T-helper 1 cell treated with Interleukin-12 subunit alpha and Interleukin-12 subunit beta and Interleukin-4 antibody, amounts not matched to agents 30 μg/mL and 1 μg/mL, for 36 hours (primary cell): ENCODE results near the gene SAMD15.

Experiments
- H3K27ac Mint-ChIP-seq: one replicate; pipeline ENCODE4 v1.8.0; 2021; ENCODE audit warnings: mild to moderate bottlenecking, mixed read lengths
- H3K27me3 Mint-ChIP-seq: one replicate; pipeline ENCODE4 v1.8.0; 2021; ENCODE audit warnings: low read depth, mixed read lengths
- H3K36me3 Mint-ChIP-seq: one replicate; pipeline ENCODE4 v1.8.0; 2021; ENCODE audit warnings: low read depth, mixed read lengths
- H3K4me1 Mint-ChIP-seq: one replicate; pipeline ENCODE4 v1.8.0; 2021; ENCODE audit warnings: low read depth, mixed read lengths
- H3K4me3 Mint-ChIP-seq: one replicate; pipeline ENCODE4 v1.8.0; 2021; ENCODE audit warnings: mild to moderate bottlenecking, moderate library complexity, mixed read lengths
- H3K9me3 Mint-ChIP-seq: one replicate; pipeline ENCODE4 v1.8.0; 2021; ENCODE audit warnings: mixed read lengths

SAMD15 gene

DNA sequence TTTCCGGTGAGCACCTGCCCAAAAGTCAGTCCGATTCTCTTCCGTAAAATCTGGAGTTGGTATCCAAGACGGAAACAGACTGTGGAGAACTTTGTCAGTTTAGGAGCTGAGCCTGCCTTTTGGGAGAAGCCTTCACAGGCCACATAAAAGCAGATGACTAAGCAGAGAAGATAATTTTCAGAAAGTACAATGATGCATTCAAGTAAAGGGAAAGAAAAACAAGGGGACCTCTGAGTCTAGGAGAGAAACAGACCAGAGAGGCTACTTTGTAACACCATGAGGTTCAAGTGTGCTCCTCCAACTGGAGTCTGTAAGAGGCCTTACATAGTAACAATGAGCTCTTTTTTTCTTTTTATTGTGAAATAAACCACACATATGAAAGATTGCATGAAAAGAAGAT is 21.4 kb upstream of the SAMD15 start:
- peaks cover 6% of the 10 kb centered on the region for H3K36me3 Mint-ChIP-seq
- no peak overlapping the region for H3K27ac Mint-ChIP-seq
- H3K9me3 Mint-ChIP-seq: no peaks in the 10 kb centered on the region
- H3K4me3 Mint-ChIP-seq: no peak overlapping the region
- H3K4me1 Mint-ChIP-seq: peaks cover 10% of the 10 kb centered on the region
- no peaks in the 10 kb centered on the region for H3K27me3 Mint-ChIP-seq

DNA sequence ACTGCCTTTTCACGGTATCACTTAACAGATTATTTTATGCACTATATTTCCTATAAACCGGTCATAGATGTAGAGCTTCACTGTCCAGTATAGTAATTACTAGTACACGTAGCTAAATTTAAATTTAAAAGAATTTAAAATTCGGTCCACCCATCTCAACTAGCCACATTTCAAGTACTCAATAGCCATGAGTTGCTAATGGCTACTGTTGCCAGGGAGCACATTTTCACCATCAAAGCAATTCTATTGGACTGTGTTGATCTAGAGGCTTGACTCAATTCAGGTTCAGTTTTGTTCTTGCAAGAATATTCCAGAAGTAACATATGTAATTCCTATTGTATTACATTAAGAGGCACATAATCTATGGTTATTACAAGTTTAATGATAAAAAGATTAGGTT is 20.3 kb upstream of the SAMD15 start:
- H3K36me3 Mint-ChIP-seq: peaks cover 8% of the 10 kb centered on the region
- H3K9me3 Mint-ChIP-seq: no peaks in the 10 kb centered on the region
- no peak overlapping the region for H3K27ac Mint-ChIP-seq
- H3K4me3 Mint-ChIP-seq: no peak overlapping the region
- no peaks in the 10 kb centered on the region for H3K27me3 Mint-ChIP-seq
- H3K4me1 Mint-ChIP-seq: peaks cover 10% of the 10 kb centered on the region

DNA sequence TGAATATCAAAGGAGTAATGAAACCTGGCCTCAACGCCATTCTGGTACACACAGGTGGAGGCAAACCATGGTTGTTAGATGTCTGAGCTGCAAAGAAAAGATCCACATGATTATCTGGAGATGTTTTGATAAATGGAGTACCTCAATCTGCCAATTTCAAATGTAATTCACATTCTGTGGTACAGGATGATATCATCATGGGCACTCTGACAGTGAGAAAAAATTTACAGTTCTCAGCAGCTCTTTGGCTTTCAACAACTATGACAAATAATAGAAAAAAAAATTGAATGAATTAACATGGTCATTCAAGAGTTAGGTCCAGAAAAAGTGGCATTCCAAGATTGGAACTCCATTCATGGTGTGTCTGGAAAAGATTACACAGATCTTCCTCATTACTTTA is 17.6 kb upstream of the SAMD15 start:
- no peak overlapping the region for H3K4me3 Mint-ChIP-seq
- no peak overlapping the region for H3K27ac Mint-ChIP-seq
- peaks cover 13% of the 10 kb centered on the region for H3K4me1 Mint-ChIP-seq
- no peaks in the 10 kb centered on the region for H3K27me3 Mint-ChIP-seq
- peaks cover 8% of the 10 kb centered on the region for H3K36me3 Mint-ChIP-seq
- H3K9me3 Mint-ChIP-seq: no peaks in the 10 kb centered on the region

DNA sequence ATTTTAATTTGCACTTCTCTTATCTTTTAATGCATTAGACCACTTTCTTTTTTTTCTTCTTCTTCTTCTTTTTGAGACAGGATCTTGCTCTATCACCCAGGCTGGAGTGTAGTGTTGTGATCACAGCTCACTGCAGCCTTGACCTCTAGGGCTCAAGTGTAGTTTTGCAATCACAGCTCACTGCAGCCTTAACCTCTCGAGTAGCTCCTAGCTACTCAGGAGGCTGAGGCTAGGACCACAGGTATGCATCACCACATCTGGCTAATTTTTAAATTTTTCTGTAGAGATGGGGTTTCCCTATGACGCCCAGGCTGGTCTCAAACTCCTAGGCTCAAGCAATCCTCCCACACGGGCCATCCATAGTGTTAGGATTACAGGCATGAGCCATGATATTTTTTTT is 13.0 kb upstream of the SAMD15 start:
- peaks cover 15% of the 10 kb centered on the region for H3K4me1 Mint-ChIP-seq
- H3K36me3 Mint-ChIP-seq: peaks cover 5% of the 10 kb centered on the region
- no peak overlapping the region for H3K4me3 Mint-ChIP-seq
- no peaks in the 10 kb centered on the region for H3K27me3 Mint-ChIP-seq
- no peaks in the 10 kb centered on the region for H3K9me3 Mint-ChIP-seq
- no peak overlapping the region for H3K27ac Mint-ChIP-seq

DNA sequence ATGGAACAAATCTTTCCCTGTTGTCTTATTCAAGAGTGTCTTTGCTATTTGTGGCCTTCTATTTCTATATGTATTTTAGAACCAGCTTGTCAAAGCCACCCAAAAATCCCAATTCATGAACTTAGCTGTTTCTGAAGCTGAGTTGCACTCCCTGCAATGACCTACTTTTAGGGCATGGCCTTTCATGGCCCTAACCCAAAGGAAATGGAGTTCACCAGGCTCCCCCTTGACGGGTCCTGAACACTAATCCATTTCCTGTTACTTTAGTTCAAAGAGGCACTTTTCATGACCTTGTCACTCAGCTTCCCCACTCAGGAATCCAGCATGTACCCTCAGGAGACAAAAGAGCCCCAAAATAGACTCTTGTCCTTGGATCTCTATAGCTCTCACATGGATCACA is 7.9 kb upstream of the SAMD15 start:
- H3K4me3 Mint-ChIP-seq: no peak overlapping the region
- H3K4me1 Mint-ChIP-seq: peaks cover 29% of the 10 kb centered on the region

DNA sequence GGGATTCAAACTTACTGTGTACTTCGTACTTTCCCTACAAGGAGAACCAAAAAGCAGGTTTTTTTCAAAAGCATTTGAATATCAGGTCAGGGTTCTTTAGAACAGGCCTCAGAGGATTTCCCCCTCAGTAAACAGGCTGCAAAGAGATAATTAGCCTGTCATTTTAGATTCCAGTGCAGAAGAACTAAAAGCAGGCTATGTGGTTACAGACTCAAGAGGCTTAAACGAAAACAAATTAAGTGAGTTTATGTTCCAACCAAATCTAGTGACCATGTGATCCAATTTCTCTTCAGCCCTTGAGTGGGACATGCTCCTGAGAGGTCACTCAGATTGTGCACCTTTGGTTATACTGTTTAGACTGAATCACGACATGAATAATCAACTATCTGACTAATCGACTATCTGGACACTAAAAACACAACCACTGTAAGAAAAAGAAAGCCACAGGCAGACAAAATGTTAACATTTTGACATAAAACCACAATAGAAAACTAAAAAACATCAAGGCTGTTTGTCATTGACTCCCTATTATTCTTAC is 4.8 kb upstream of the SAMD15 start:
- no peaks in the 10 kb centered on the region for H3K27me3 Mint-ChIP-seq
- H3K4me3 Mint-ChIP-seq: peak overlapping the region; percentile 29
- no peaks in the 10 kb centered on the region for H3K9me3 Mint-ChIP-seq
- peaks cover 47% of the 10 kb centered on the region for H3K4me1 Mint-ChIP-seq
- peaks cover 24% of the 10 kb centered on the region for H3K36me3 Mint-ChIP-seq
- peak overlapping the region; percentile 23 for H3K27ac Mint-ChIP-seq

More for the DNA sequence above, 7.9 kb upstream of the SAMD15 start:
- H3K9me3 Mint-ChIP-seq: no peaks in the 10 kb centered on the region
- H3K36me3 Mint-ChIP-seq: peaks cover 11% of the 10 kb centered on the region
- H3K27me3 Mint-ChIP-seq: no peaks in the 10 kb centered on the region
- no peak overlapping the region for H3K27ac Mint-ChIP-seq

DNA sequence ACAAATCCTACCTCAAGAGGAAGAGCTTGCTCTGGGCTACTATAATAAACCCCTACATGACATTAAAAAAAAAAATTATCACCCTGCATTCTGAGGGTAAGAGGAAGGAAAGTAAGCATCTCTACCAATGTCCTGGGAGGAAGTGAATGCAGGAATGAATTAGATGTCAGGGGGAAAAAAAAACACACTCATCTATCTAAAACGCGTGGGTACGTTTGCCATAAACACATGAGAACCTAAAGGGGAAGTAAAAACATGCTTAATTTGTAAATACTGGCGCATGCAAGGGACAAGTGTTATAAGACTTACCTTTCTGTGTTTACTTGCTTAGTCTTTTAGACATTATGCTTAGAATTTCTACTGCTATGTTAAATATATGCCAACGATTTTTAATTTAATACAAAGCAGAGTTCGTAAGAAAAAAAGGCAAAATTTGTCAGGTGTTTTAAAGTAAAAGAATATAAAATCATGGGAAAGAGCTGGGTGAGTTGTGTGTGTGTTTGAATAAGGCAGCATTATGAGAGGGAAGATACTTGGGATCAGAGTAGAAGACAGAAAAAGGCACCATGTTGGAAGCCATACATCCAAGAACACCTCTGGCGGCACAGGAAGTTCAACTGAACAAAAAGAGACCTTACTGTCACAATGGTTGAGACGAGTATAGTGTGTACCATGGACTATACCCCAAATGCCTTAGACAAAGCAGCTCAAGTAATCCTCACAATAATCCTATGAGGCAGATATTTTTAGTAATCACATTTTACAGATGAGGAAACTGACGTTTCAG is 1.8 kb upstream of the SAMD15 start:
- no peaks in the 10 kb centered on the region for H3K9me3 Mint-ChIP-seq
- H3K4me3 Mint-ChIP-seq: peak overlapping the region; percentile 94
- H3K4me1 Mint-ChIP-seq: peaks cover 35% of the 10 kb centered on the region
- peaks cover 2% of the 10 kb centered on the region for H3K27me3 Mint-ChIP-seq
- peaks cover 24% of the 10 kb centered on the region for H3K36me3 Mint-ChIP-seq
- peak overlapping the region; percentile 87 for H3K27ac Mint-ChIP-seq

DNA sequence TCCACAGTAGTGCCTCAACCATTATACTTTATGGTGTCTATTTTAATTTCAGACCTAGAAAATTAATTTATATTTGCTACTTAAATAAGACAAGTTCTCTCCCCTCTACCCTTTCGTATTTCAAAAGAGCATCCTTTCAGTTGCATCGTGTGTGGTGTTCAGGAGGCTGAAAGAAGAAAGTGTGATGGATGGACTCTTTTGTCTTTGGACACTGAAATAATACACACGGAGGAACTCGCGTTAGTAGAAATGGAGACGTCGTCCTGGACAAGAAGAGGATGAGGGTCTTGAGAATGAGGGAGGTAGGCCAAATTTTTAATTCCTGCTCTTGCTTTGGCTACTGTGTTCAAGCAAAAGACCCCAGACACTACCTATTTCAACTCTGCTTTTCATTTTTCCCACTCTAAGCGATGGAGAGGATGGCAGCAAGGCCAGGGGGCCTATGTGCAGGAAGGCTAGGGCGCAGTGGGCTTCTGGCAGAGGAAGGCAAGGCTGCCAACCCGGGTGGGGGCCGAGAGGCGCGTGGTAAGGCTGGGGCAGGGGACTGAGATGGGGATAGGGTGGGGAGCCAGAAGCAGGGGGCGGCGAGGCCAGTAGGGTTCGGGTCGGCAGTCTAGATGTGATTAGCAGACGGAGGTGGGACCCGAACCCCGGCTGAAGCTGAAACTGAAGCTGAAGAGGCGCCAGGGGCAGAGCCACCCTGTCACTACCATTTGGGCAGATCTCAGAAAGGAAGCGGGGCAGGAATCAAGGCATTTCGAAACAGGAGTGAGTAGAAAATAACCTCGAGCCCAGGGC is 1.0 kb upstream of the SAMD15 start:
- Mint-ChIP-seq H3K36me3 (peaks cover 24% of the 10 kb centered on the region), H3K4me1 (peaks cover 35% of the 10 kb centered on the region), H3K4me3 (peak overlapping the region; percentile 94), H3K27me3 (peaks cover 10% of the 10 kb centered on the region), H3K9me3 (no peaks in the 10 kb centered on the region), H3K27ac (peak overlapping the region; percentile 87)

DNA sequence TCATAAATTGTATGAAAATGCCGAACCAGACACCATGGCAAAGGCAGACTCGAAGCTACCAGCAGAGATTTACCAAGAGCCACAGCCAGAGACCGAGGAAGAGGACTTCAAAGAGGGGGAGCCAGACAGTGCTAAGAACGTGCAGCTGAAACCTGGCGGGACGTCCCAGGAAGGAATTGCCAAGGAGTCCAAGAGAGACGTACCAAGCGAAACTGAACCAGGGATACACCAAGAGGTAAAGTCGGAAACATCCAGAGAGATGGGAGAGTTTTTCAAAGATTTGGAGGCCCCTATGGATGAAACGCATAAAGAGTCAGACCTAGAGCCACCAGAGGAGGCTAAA is 294 bp downstream of the SAMD15 start:
- no peak overlapping the region for H3K4me3 Mint-ChIP-seq
- H3K36me3 Mint-ChIP-seq: peaks cover 22% of the 10 kb centered on the region

DNA sequence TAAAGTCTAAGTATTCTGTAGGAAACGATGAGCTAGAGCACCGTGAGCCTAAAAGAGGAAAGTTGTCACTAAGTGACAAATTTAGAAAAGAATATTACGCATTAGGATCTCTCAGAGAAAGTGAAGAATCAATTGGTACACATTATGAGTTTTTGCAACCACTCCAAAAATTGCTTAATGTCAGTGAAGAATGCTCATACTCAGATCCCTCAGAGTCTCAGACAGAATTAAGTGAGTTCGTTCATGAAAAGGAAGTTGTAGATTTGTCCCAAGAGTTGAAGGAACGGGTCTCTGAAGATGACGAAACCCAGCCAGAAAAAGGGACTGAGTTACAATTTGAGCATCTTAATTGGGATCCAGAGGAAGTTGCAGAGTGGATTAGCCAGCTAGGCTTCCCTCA is 1.5 kb downstream of the SAMD15 start:
- peaks cover 18% of the 10 kb centered on the region for H3K36me3 Mint-ChIP-seq
- H3K27ac Mint-ChIP-seq: no peak overlapping the region
- H3K9me3 Mint-ChIP-seq: no peaks in the 10 kb centered on the region
- H3K27me3 Mint-ChIP-seq: peaks cover 12% of the 10 kb centered on the region
- peaks cover 23% of the 10 kb centered on the region for H3K4me1 Mint-ChIP-seq
- no peak overlapping the region for H3K4me3 Mint-ChIP-seq

More for the DNA sequence above, 294 bp downstream of the SAMD15 start:
- Mint-ChIP-seq H3K9me3 (no peaks in the 10 kb centered on the region), H3K4me1 (peaks cover 32% of the 10 kb centered on the region), H3K27me3 (peaks cover 12% of the 10 kb centered on the region), H3K27ac (no peak overlapping the region)

DNA sequence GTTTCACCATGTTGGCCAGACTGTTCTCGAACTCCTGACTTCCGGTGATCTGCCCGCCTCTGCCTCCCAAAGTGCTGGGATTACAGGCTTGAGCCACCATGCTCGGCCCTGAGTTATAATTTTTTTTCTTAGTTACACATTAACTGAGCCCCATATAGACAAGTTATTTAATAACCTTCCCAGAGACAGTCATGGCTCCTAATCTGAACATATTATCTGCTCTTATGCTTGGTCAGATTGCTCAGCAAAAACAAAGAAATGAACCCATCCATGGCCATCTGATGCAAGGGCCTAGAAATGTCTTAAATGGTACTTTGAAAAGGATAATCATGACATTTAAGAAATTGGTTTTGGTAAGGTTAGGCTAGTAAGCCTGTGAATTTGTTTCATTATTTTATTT is 13.0 kb downstream of the SAMD15 start:
- Mint-ChIP-seq H3K4me3 (no peak overlapping the region), H3K4me1 (no peaks in the 10 kb centered on the region), H3K27me3 (peaks cover 3% of the 10 kb centered on the region), H3K27ac (no peak overlapping the region), H3K36me3 (no peaks in the 10 kb centered on the region), H3K9me3 (no peaks in the 10 kb centered on the region)

DNA sequence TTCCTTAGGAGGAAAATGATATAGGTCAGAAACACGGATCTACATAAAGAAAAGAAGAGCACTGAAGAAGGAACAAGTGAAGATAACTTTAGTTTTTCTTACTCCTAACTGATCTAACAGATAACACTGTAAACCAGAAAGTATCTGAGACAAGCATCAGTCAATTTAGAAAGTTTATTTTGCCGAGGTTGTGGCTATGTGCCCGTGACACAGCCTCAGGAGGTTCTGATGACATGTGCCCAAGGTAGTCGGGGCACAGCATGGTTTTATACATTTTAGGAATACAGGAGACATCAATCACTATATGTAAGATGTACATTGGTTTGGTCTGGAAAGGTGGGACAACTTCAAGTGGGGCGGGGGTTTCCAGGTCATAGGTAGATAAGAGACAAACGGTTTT is 23.0 kb downstream of the SAMD15 start:
- no peak overlapping the region for H3K27ac Mint-ChIP-seq

DNA sequence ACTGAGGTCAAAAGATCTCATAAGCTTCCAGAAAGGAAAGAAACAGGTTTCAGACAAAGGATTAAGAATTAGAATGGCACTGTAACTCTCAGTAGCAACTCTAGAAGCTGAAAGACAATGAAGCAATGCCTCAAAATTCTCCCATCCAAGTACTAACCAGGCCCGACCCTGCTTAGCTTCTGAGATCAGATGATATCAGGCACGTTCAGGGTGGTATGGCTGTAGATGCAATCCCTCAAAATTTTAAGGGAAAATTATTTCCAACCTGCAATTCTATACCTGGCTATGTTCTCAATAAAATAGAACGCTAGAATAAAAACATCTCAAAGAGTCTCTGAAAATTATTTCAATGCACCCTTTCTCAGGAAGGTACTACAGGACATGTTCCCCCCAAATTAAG is 26.6 kb downstream of the SAMD15 start:
- no peak overlapping the region for H3K4me3 Mint-ChIP-seq
- no peak overlapping the region for H3K27ac Mint-ChIP-seq
- H3K4me1 Mint-ChIP-seq: peaks cover 15% of the 10 kb centered on the region

More for the DNA sequence above, 23.0 kb downstream of the SAMD15 start:
- peaks cover 5% of the 10 kb centered on the region for H3K9me3 Mint-ChIP-seq
- H3K36me3 Mint-ChIP-seq: no peaks in the 10 kb centered on the region
- no peak overlapping the region for H3K4me3 Mint-ChIP-seq
- no peaks in the 10 kb centered on the region for H3K4me1 Mint-ChIP-seq
- H3K27me3 Mint-ChIP-seq: no peaks in the 10 kb centered on the region

DNA sequence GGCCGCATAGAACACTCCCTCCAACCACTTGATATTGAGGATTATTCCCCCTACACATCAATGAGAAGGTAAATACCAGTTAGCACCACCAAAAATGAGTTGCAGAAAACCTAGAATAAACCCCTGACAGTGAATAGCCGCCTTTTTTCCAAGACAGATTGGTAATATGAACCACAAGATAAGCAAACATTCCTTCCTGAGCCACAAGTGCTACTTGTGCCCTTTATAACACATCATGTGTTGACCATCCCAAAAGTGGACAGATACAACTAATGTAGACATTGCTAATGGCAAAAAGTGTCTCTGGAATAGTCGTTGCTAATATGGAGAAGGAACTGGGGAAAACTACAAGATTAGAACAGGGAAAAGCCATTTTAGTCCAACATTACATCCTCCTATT is 28.9 kb downstream of the SAMD15 start:
- H3K27ac Mint-ChIP-seq: no peak overlapping the region
- H3K4me3 Mint-ChIP-seq: no peak overlapping the region
- peaks cover 15% of the 10 kb centered on the region for H3K4me1 Mint-ChIP-seq
- H3K36me3 Mint-ChIP-seq: no peaks in the 10 kb centered on the region
- H3K9me3 Mint-ChIP-seq: no peaks in the 10 kb centered on the region
- no peaks in the 10 kb centered on the region for H3K27me3 Mint-ChIP-seq

More for the DNA sequence above, 26.6 kb downstream of the SAMD15 start:
- Mint-ChIP-seq H3K36me3 (no peaks in the 10 kb centered on the region), H3K9me3 (no peaks in the 10 kb centered on the region), H3K27me3 (no peaks in the 10 kb centered on the region)

DNA sequence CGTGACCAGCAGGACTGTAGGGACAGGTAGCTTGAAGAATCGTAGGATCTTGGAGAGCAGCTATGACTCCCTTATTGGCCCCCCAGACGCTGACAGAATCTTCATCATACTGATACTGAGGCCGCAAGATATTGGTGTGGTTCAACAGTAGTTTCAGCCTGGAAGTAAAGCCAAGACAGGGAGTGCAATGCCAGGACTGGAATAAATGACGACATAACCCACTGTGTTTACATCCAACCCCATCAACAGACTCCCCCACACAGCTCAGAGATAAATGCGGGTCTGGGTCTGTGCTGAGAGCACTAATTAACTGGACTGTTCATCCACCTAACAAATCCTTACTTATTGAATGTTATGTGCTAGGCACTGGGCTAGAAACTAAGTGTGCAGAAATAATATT is 29.5 kb downstream of the SAMD15 start:
- H3K4me1 Mint-ChIP-seq: peaks cover 15% of the 10 kb centered on the region
- peak overlapping the region; percentile 33 for H3K4me3 Mint-ChIP-seq
- H3K27ac Mint-ChIP-seq: no peak overlapping the region
- no peaks in the 10 kb centered on the region for H3K9me3 Mint-ChIP-seq
- H3K36me3 Mint-ChIP-seq: no peaks in the 10 kb centered on the region
- no peaks in the 10 kb centered on the region for H3K27me3 Mint-ChIP-seq
